ENCODE measurements around the gene TBX2.

Gene TBX2

GRCh38 chr17:61368832-61369450 lies 30.7 kb upstream of the TBX2 start:
- H3K9me2 ChIP-seq (replicated peaks; ENCODE audit: control insufficient read depth, low read length) = no peaks in the 10 kb centered on the region
- TF ChIP-seq CTCF (IDR thresholded peaks at IDR 0.05; ENCODE audit: low read depth, low read length, poor library complexity, severe bottlenecking) (no peak), EZH2phosphoT487 (IDR thresholded peaks at IDR 0.05; ENCODE audit: borderline replicate concordance, low read length) (no peak)
- no peak overlapping the region for H3K27ac ChIP-seq (ENCODE audit: low read depth, low read length)
- no peak overlapping the region for H3K4me2 ChIP-seq (ENCODE audit: low read length)
- H3K27me3 ChIP-seq (ENCODE audit: control insufficient read depth, low read length) = no peaks in the 10 kb centered on the region
- H3K9me3 ChIP-seq (ENCODE audit: control insufficient read depth, insufficient read depth, low read length) = no peaks in the 10 kb centered on the region
- H3K4me3 ChIP-seq (ENCODE audit: low read length) = no peak overlapping the region
- H3F3A ChIP-seq (ENCODE audit: control insufficient read depth, insufficient read depth) = no peaks in the 10 kb centered on the region
- H3K79me2 ChIP-seq (ENCODE audit: control insufficient read depth, low read length) = no peaks in the 10 kb centered on the region
- no peaks in the 10 kb centered on the region for H4K20me1 ChIP-seq (ENCODE audit: control insufficient read depth, insufficient read depth, low read depth, low read length)
- no peaks in the 10 kb centered on the region for H3K36me3 ChIP-seq (ENCODE audit: control insufficient read depth, low read length)
- no peaks in the 10 kb centered on the region for H3K4me1 ChIP-seq (ENCODE audit: control insufficient read depth, low read length)

GRCh38 chr17:61369751-61370150 lies 29.9 kb upstream of the TBX2 start:
- no peaks in the 10 kb centered on the region for H3K27me3 ChIP-seq (ENCODE audit: control insufficient read depth, low read length)
- no peaks in the 10 kb centered on the region for H3K9me2 ChIP-seq (replicated peaks; ENCODE audit: control insufficient read depth, low read length)
- H3K4me1 ChIP-seq (ENCODE audit: control insufficient read depth, low read length) = no peaks in the 10 kb centered on the region
- TF ChIP-seq EZH2phosphoT487 (IDR thresholded peaks at IDR 0.05; ENCODE audit: borderline replicate concordance, low read length) (no peak), CTCF (IDR thresholded peaks at IDR 0.05; ENCODE audit: low read depth, low read length, poor library complexity, severe bottlenecking) (no peak)
- H3F3A ChIP-seq (ENCODE audit: control insufficient read depth, insufficient read depth) = no peaks in the 10 kb centered on the region
- no peak overlapping the region for H3K27ac ChIP-seq (ENCODE audit: low read depth, low read length)
- H3K4me2 ChIP-seq (ENCODE audit: low read length) = no peak overlapping the region
- no peaks in the 10 kb centered on the region for H3K79me2 ChIP-seq (ENCODE audit: control insufficient read depth, low read length)
- H3K36me3 ChIP-seq (ENCODE audit: control insufficient read depth, low read length) = no peaks in the 10 kb centered on the region
- H3K4me3 ChIP-seq (ENCODE audit: low read length) = no peak overlapping the region
- H4K20me1 ChIP-seq (ENCODE audit: control insufficient read depth, insufficient read depth, low read depth, low read length) = no peaks in the 10 kb centered on the region
- no peaks in the 10 kb centered on the region for H3K9me3 ChIP-seq (ENCODE audit: control insufficient read depth, insufficient read depth, low read length)

- TF ChIP-seq CTCF (IDR thresholded peaks at IDR 0.05; ENCODE audit: low read depth, low read length, poor library complexity, severe bottlenecking) (no peak), EZH2phosphoT487 (IDR thresholded peaks at IDR 0.05; ENCODE audit: borderline replicate concordance, low read length) (no peak)
Measured at GRCh38 chr17:61371179-61371578, 28.5 kb upstream of the TBX2 start.

More at GRCh38 chr17:61371179-61371578, 28.5 kb upstream of the TBX2 start:
- H3K9me2 ChIP-seq (replicated peaks; ENCODE audit: control insufficient read depth, low read length) = no peaks in the 10 kb centered on the region
- H3K27ac ChIP-seq (ENCODE audit: low read depth, low read length) = no peak overlapping the region
- no peaks in the 10 kb centered on the region for H3K4me1 ChIP-seq (ENCODE audit: control insufficient read depth, low read length)
- H3K36me3 ChIP-seq (ENCODE audit: control insufficient read depth, low read length) = no peaks in the 10 kb centered on the region
- H3K9me3 ChIP-seq (ENCODE audit: control insufficient read depth, insufficient read depth, low read length) = no peaks in the 10 kb centered on the region
- H3K27me3 ChIP-seq (ENCODE audit: control insufficient read depth, low read length) = no peaks in the 10 kb centered on the region
- no peak overlapping the region for H3K4me2 ChIP-seq (ENCODE audit: low read length)
- H3F3A ChIP-seq (ENCODE audit: control insufficient read depth, insufficient read depth) = no peaks in the 10 kb centered on the region
- no peaks in the 10 kb centered on the region for H4K20me1 ChIP-seq (ENCODE audit: control insufficient read depth, insufficient read depth, low read depth, low read length)
- no peak overlapping the region for H3K4me3 ChIP-seq (ENCODE audit: low read length)
- no peaks in the 10 kb centered on the region for H3K79me2 ChIP-seq (ENCODE audit: control insufficient read depth, low read length)
